ENCODE results near the gene CNNM1. TPM values are rescaled to one million over a fixed set of nuclear protein-coding genes. Genes with fewer than 3 reads are reported as not detected.

The CNNM1 gene
- total and polyA plus RNA-seq, 2 donors (not counting 1 experiment from before 2014, with no cell fraction given) = not detected

GRCh38 chr10:99331207-99331803 is 2.1 kb downstream of the CNNM1 start:
- Histone ChIP-seq H3K4me3 (ENCODE audit: control extremely low read depth in 1 of 5, extremely low read depth in 1 of 5, insufficient read depth in 1 of 5, low read depth in 2 of 5, low read length in 4 of 5) (no peak overlapping the region), H3K36me3 (replicated peaks in 1 of 2; ENCODE audit: control extremely low read depth in 1 of 2, control insufficient read depth in 1 of 2, extremely low read depth in 1 of 2, insufficient read depth in 2 of 2, low read length in 1 of 2) (no peaks in the 10 kb centered on the region), H3K4me2 (replicated peaks; ENCODE audit: low read depth, low read length, poor library complexity, severe bottlenecking) (no peak overlapping the region), H4K20me1 (ENCODE audit: control insufficient read depth, insufficient read depth, low read length, poor library complexity, severe bottlenecking) (no peaks in the 10 kb centered on the region), H3K4me1 (ENCODE audit: control insufficient read depth in 2 of 2, insufficient read depth in 2 of 2, low read length in 2 of 2) (peaks cover 10 to 11% of the 10 kb centered on the region in 2 donors), H3K27me3 (replicated peaks in 1 of 4; ENCODE audit: control extremely low read depth in 1 of 4, control insufficient read depth in 3 of 4, insufficient read depth in 4 of 4, low read length in 3 of 4) (peaks cover 0 to 33% (median 19%) of the 10 kb centered on the region in 4 experiments), H3K79me2 (ENCODE audit: control insufficient read depth, insufficient read depth, low read length) (no peaks in the 10 kb centered on the region), H3K27ac (ENCODE audit: low read length in 2 of 2) (no peak overlapping the region), H3K9me3 (ENCODE audit: control extremely low read depth in 1 of 3, control insufficient read depth in 2 of 3, insufficient read depth in 1 of 3, low read length in 2 of 3) (peaks cover 0 to 24% (median 0%) of the 10 kb centered on the region in 3 donors), H2AFZ (ENCODE audit: insufficient read depth, low read depth, low read length, poor library complexity, severe bottlenecking) (no peak overlapping the region), H3K9ac (ENCODE audit: low read length) (no peak overlapping the region)
- peaks cover 13% of the 10 kb centered on the region for H3K4me1 Mint-ChIP-seq
- 93% methylated on average over 8 of the region's 9 CpGs for WGBS (ENCODE audit: insufficient coverage)
- no peak overlapping the region for H3K27ac Mint-ChIP-seq
- TF ChIP-seq EZH2 (IDR thresholded peaks at IDR 0.05; ENCODE audit: borderline replicate concordance, insufficient read depth, low read depth, low read length, poor library complexity, severe bottlenecking) (no peak), CTCF (IDR thresholded peaks at IDR 0.05) (no peak)
- ATAC-seq (ENCODE audit: low read depth) (no peak), DNase-seq (no peak)
- H3K9me3 Mint-ChIP-seq (ENCODE audit: insufficient read depth) = no peaks in the 10 kb centered on the region
- ChIA-PET CTCF (no interaction called here), POLR2A (no interaction called here)
- H3K27me3 Mint-ChIP-seq = peaks cover 40% of the 10 kb centered on the region
- intact Hi-C loops (cut with micrococcal nuclease) = no loop called here
- H3K4me3 Mint-ChIP-seq = peak overlapping the region; percentile 70

GRCh38 chr10:99337311-99337811 is 8.2 kb downstream of the CNNM1 start:
- no peak for DNase-seq
- Histone ChIP-seq H2AFZ (ENCODE audit: insufficient read depth, low read depth, low read length, poor library complexity, severe bottlenecking) (no peak overlapping the region), H4K20me1 (ENCODE audit: control insufficient read depth, insufficient read depth, low read length, poor library complexity, severe bottlenecking) (no peaks in the 10 kb centered on the region), H3K9me3 (ENCODE audit: control extremely low read depth in 1 of 3, control insufficient read depth in 2 of 3, insufficient read depth in 1 of 3, low read length in 2 of 3) (peaks cover 0 to 5% (median 0%) of the 10 kb centered on the region in 3 donors), H3K27me3 (replicated peaks in 1 of 4; ENCODE audit: control extremely low read depth in 1 of 4, control insufficient read depth in 3 of 4, insufficient read depth in 4 of 4, low read length in 3 of 4) (peaks cover 0 to 4% (median 1%) of the 10 kb centered on the region in 4 experiments), H3K27ac (ENCODE audit: low read length in 2 of 2) (no peak overlapping the region), H3K4me3 (ENCODE audit: control extremely low read depth in 1 of 5, extremely low read depth in 1 of 5, insufficient read depth in 1 of 5, low read depth in 2 of 5, low read length in 4 of 5) (no peak overlapping the region), H3K4me1 (ENCODE audit: control insufficient read depth in 2 of 2, insufficient read depth in 2 of 2, low read length in 2 of 2) (no peaks in the 10 kb centered on the region), H3K9ac (ENCODE audit: low read length) (no peak overlapping the region), H3K4me2 (replicated peaks; ENCODE audit: low read depth, low read length, poor library complexity, severe bottlenecking) (no peak overlapping the region), H3K36me3 (replicated peaks in 1 of 2; ENCODE audit: control extremely low read depth in 1 of 2, control insufficient read depth in 1 of 2, extremely low read depth in 1 of 2, insufficient read depth in 2 of 2, low read length in 1 of 2) (no peaks in the 10 kb centered on the region), H3K79me2 (ENCODE audit: control insufficient read depth, insufficient read depth, low read length) (no peaks in the 10 kb centered on the region)
- H3K9me3 Mint-ChIP-seq (ENCODE audit: insufficient read depth) = no peaks in the 10 kb centered on the region
- H3K27ac Mint-ChIP-seq = no peak overlapping the region
- no peak overlapping the region for H3K4me3 Mint-ChIP-seq
- intact Hi-C loops (cut with micrococcal nuclease) = no loop called here
- WGBS (ENCODE audit: insufficient coverage) = 93% methylated on average over 1 of the region's 2 CpGs
- no peak for ATAC-seq (ENCODE audit: low read depth)
- peaks cover 18% of the 10 kb centered on the region for H3K27me3 Mint-ChIP-seq
- TF ChIP-seq CTCF (IDR thresholded peaks at IDR 0.05) (no peak), EZH2 (IDR thresholded peaks at IDR 0.05; ENCODE audit: borderline replicate concordance, insufficient read depth, low read depth, low read length, poor library complexity, severe bottlenecking) (no peak)
- H3K4me1 Mint-ChIP-seq = no peaks in the 10 kb centered on the region
- ChIA-PET POLR2A (no interaction called here), CTCF (interaction anchor here (1.4 kb wide), 1 partner anchor 12 kb away, joined by 3 read pairs; no protein-coding TSS in a partner anchor)

Measured in B cell (primary cell).